GM18526 (cell line): ENCODE data around the gene CEP57.

ENCODE experiments used
- POLR2A ChIP-seq: IDR thresholded peaks from 3 replicates; pipeline ENCODE4 v1.6.1; 2011; ENCODE audit not compliant: insufficient read length; ENCODE audit errors: extremely low read depth

The CEP57 gene

GRCh38 chr11:95790123-95790932, at the start of gene CEP57:
CEP57 (plus strand) TSS chr11:95790498; CDS start chr11:95790699, 201 bp downstream.
- TF ChIP-seq POLR2A, result peak; percentile 10

DNA sequence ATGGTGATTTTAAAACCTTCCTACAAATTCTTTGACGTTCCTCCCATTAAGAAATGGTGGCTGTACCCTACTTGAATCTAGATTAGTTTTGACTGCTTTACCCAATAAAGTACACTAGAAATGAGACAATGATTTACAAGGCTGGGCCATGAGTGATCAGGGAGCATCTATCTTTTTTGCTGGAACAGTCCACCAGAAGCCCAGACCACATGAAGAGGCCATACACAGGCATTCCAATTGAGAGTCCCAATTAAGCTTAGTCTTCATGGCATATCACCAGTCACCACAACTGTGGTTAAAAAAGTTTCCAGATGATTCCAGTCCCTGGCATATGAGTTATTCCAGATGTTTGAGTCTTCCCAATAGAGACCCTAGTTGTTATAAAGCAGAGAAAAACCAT, 40.2 kb upstream of the CEP57 start:
- TF ChIP-seq POLR2A, result no peak

- TF ChIP-seq POLR2A, result no peak
Observed at GRCh38 chr11:95751515-95751914, 38.8 kb upstream of the CEP57 start.

DNA sequence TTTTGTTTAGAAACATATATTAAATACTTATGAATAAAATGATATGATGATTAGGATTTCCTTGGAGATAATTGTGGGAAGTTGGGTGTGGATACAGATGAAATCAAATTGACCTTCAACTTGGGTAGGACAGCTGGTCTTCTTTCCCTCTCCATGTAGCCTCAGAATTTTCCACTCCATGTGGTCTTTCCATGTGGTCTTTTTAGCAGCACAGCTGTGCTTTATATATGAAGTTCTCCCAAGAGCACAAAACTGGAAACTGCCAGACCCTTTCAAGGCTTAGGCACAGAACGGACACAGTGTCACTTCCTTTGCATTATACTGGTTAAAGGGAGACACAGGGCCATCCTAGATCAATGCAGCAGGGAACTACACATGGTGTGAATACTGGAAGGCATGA, 29.4 kb upstream of the CEP57 start:
- no peak for TF ChIP-seq POLR2A

DNA sequence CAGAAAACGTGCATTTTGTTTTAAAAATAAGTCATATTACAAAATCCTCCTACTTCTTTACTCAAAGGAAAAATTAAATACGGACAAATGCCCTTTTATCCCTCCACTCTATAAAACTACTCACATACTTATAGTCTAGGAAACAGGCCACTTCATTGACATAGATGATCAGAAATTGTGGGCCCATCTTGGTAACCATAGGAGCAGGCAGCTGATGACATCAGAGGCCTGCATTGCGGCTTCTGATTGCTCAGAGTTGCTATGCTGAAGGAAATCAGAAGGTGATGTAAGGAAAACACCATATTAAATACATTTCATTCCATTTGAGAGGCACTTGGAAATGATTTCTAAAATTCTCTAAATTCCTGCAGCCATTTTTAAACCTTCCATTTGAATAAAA, 27.8 kb upstream of the CEP57 start:
- TF ChIP-seq POLR2A, result no peak

- TF ChIP-seq POLR2A, result no peak
Observed at GRCh38 chr11:95764267-95764898, 25.9 kb upstream of the CEP57 start.

DNA sequence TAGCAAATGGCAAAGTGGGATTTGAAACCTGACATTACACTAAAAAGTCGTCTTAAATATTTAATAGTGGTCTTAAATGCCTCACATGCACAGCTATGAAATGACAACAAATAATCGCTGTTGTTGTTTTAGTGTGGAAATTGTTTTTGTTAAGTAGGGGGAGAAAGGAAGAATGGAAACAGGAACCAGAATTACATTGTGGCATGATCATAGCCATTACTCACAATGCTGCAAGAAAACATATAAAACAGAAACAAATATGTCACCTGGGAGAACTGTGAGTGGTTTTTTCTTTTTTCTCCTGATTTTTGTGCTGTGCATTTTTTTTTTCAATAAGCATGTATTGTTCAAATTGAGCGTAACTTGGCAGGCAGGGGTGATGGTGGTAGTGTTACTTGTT, 23.6 kb upstream of the CEP57 start:
- TF ChIP-seq POLR2A, result no peak

- no peak for TF ChIP-seq POLR2A
Observed at GRCh38 chr11:95767498-95767897, 22.8 kb upstream of the CEP57 start.

DNA sequence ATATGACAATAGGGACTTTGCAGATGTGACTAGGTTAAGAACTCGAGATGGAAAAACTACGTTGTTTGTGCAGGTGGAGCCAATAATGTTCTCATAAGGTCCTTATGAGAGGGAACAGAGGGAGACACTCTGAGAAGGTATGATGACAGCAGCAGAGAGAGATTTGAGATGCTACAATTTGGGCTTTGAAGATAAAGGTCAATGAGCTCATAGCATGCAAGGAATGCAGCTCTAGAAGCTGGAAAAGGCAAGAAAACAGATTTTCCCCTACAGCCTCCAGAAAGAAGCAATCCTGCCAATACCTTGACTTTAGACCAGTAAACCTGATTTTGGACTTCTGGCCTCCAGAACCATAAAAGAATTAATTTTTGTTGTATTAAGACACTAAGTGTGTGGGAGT, 21.8 kb upstream of the CEP57 start:
- TF ChIP-seq POLR2A, result no peak

- TF ChIP-seq POLR2A, result no peak
Observed at GRCh38 chr11:95776859-95777258, 13.4 kb upstream of the CEP57 start.

DNA sequence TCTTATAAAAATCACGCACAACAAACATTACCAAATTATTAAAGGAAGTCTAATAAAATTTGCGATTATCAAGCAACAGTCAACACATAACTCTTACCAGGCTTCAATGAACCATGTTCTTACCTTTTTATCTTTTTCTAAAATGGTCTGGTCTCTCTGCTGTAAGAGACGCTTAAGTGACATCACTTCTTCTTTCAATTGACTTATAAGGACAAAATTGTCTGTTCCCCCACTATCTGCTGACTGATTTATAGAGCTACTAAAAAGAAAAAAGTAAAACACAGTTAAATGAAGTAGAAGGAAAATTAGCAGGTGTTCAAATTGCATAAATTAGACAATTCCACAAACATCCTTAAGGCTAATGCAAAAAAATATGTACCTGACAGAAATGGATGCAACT, 11.6 kb upstream of the CEP57 start:
- TF ChIP-seq POLR2A, result no peak

- no peak for TF ChIP-seq POLR2A
Observed at GRCh38 chr11:95780544-95780943, 9.8 kb upstream of the CEP57 start.

- TF ChIP-seq POLR2A, result no peak
Observed at GRCh38 chr11:95788921-95789505, 1.3 kb upstream of the CEP57 start.

DNA sequence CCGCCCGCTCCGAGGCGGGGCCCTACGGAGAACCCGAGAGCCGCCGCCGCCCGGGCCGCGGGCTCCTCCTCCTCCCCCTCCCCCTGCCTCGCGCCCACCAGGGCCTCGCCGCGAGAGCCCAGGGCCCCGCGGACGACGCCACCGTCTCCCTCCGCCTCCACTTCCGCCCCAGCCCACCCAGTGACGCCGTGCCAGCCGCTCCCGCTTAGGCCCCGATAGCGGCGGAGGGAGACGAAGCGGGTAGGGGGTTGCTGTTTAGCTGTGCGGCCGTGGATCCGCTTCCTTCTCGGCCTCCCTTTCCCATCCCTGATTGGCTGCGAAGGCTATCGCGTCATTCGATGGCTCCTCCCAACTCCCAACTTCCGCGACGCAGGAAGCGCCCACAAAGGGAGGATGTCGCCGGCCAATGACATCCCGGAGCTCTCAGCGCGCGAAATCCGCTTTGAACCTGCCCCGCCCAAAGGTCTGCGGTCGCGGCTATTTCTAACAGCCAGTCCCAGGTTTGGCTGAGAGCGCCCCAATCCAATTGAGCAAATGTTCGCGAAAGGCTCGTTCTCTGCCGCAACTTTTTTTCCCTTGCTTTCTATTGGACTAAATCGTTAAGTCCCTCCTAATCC, 684 bp upstream of the CEP57 start, which contains the start of gene FAM76B:
Gene FAM76B (minus strand): TSS at position 277 of the 617 bp plus-strand sequence. CDS start 304 bp downstream, outside the sequence.
- peak; percentile 79 for TF ChIP-seq POLR2A

GRCh38 chr11:95790933-95791708, 823 bp downstream of the CEP57 start:
- TF ChIP-seq POLR2A, result peak; percentile 28
